ENCODE results near the gene ASMT.

The ASMT gene

GRCh38 chrX:1591863-1592469 lies 22.9 kb upstream of the ASMT start:
- TF ChIP-seq, protein P1, sequence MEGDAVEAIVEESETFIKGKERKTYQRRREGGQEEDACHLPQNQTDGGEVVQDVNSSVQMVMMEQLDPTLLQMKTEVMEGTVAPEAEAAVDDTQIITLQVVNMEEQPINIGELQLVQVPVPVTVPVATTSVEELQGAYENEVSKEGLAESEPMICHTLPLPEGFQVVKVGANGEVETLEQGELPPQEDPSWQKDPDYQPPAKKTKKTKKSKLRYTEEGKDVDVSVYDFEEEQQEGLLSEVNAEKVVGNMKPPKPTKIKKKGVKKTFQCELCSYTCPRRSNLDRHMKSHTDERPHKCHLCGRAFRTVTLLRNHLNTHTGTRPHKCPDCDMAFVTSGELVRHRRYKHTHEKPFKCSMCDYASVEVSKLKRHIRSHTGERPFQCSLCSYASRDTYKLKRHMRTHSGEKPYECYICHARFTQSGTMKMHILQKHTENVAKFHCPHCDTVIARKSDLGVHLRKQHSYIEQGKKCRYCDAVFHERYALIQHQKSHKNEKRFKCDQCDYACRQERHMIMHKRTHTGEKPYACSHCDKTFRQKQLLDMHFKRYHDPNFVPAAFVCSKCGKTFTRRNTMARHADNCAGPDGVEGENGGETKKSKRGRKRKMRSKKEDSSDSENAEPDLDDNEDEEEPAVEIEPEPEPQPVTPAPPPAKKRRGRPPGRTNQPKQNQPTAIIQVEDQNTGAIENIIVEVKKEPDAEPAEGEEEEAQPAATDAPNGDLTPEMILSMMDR (conservative IDR thresholded peaks at IDR 0.05; ENCODE audit: control insufficient read depth, insufficient read depth, low read depth, low read length), result no peak
- no peak for DNase-seq (ENCODE audit: low read depth)
- peak overlapping the region; percentile 82 for H3K4me3 ChIP-seq (ENCODE audit: control insufficient read depth, low read depth, low read length)

DNA sequence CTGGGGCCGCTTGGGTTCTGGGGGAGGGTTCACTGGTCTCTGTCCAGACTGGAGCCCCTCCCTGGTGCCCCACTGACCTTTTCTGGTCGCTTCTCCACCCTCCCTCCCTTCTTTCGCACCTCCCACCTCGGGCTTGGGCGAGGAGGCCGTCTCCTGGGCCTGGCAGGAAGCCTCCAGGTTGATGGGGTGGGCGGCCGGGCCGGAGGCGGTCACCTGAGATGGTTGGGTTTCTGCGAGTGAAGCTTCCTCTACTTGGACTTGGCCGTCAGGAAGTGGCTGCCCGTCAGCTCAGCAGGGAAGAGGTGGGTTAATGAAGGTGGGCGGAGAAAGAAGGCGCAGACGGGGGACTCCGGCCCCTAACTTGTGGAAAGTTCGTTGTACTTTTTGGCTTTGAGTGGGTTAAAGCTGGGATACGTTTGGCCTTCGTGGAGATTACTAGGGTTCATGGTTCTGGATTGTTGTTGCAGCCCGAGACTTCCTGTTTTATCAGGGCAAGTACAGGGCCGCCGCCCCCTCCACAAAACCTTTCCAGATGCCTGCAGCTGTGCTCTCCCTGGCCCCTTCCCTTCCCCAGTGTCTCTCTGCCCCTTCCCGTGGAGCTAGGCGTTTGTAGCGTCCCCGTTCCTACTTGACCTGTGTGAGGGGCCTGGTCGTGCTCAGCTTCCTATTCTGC lies 22.3 kb upstream of the ASMT start:
- H3K4me3 ChIP-seq (ENCODE audit: control insufficient read depth, low read depth, low read length), result peak overlapping the region; percentile 82
- TF ChIP-seq, protein P1 (conservative IDR thresholded peaks at IDR 0.05; ENCODE audit: control insufficient read depth, insufficient read depth, low read depth, low read length), result no peak
- peak; percentile 24 for DNase-seq (ENCODE audit: low read depth)

- TF ChIP-seq, protein P1 (conservative IDR thresholded peaks at IDR 0.05; ENCODE audit: control insufficient read depth, insufficient read depth, low read depth, low read length), result no peak
- no peak for DNase-seq (ENCODE audit: low read depth)
- peak overlapping the region; percentile 82 for H3K4me3 ChIP-seq (ENCODE audit: control insufficient read depth, low read depth, low read length)
These were observed 21.3 kb upstream of the ASMT start for GRCh38 chrX:1593286-1594271.

DNA sequence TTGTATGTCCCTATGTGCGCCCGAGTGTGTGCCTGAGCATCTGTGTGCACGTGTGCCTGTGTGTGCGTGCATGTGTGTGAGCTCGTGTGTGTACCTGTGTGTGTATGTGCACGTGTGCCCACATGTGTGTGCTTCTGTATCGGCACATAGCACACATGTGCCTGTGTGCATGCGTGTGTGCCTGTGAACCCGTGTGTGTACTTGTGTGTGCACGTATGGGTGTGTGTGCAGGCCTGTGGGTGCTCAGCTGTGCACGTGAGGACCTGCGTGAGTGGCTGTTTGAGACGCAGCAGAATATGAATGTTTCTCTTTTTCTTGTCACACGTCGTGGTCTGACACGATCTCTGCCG lies 19.2 kb upstream of the ASMT start:
- TF ChIP-seq, protein P1 (conservative IDR thresholded peaks at IDR 0.05; ENCODE audit: control insufficient read depth, insufficient read depth, low read depth, low read length), result no peak
- no peak overlapping the region for H3K4me3 ChIP-seq (ENCODE audit: control insufficient read depth, low read depth, low read length)
- DNase-seq (ENCODE audit: low read depth), result no peak

GRCh38 chrX:1596676-1597344 lies 18.0 kb upstream of the ASMT start:
- no peak overlapping the region for H3K4me3 ChIP-seq (ENCODE audit: control insufficient read depth, low read depth, low read length)
- TF ChIP-seq, protein P1 (conservative IDR thresholded peaks at IDR 0.05; ENCODE audit: control insufficient read depth, insufficient read depth, low read depth, low read length), result no peak
- DNase-seq (ENCODE audit: low read depth), result no peak

GRCh38 chrX:1597345-1598020 lies 17.4 kb upstream of the ASMT start:
- TF ChIP-seq, protein P1 (conservative IDR thresholded peaks at IDR 0.05; ENCODE audit: control insufficient read depth, insufficient read depth, low read depth, low read length), result no peak
- no peak overlapping the region for H3K4me3 ChIP-seq (ENCODE audit: control insufficient read depth, low read depth, low read length)
- no peak for DNase-seq (ENCODE audit: low read depth)

Data from fibroblast of mammary gland (primary cell).